Loucy (cell line): ENCODE measurements around the gene ZNF365.

Experiments
- H2AFZ ChIP-seq: fragments of 200-600 bp; sonication (generic); 2 replicates; pipeline ENCODE4 v1.6.0; 2016; ENCODE audit warnings: antibody characterized with exemption, mild to moderate bottlenecking, low read length, moderate library complexity
- H3F3A ChIP-seq: fragments of 200-600 bp; 2 replicates; pipeline ENCODE4 v1.6.0; 2016; ENCODE audit warnings: antibody characterized with exemption, low read depth, mild to moderate bottlenecking
- H3K27me3 ChIP-seq: fragments of 200-600 bp; sonication (generic); 2 replicates; pipeline ENCODE4 v1.6.1; 2014; ENCODE audit warnings: low read length, mild to moderate bottlenecking; ENCODE audit not compliant: insufficient read depth, poor library complexity, severe bottlenecking
- H3K36me3 ChIP-seq: fragments of 200-600 bp; sonication (generic); 2 replicates; pipeline ENCODE4 v1.6.1; 2016; ENCODE audit warnings: low read length; ENCODE audit not compliant: insufficient read depth
- H3K4me1 ChIP-seq: fragments of 200-600 bp; sonication (generic); 2 replicates; pipeline ENCODE4 v1.5.1; 2014; ENCODE audit warnings: low read length, mild to moderate bottlenecking; ENCODE audit not compliant: insufficient read depth, poor library complexity, severe bottlenecking
- H3K4me2 ChIP-seq: fragments of 200-600 bp; sonication (generic); 2 replicates; pipeline ENCODE4 v1.6.0; 2014; ENCODE audit warnings: antibody characterized with exemption, low read length, low read depth, mild to moderate bottlenecking; ENCODE audit not compliant: poor library complexity, severe bottlenecking
- H3K4me3 ChIP-seq: fragments of 200-600 bp; sonication (generic); 2 replicates; pipeline ENCODE4 v1.5.1; 2014; ENCODE audit warnings: low read length, mild to moderate bottlenecking, mixed read lengths; ENCODE audit not compliant: poor library complexity, severe bottlenecking
- H3K79me2 ChIP-seq: fragments of 200-600 bp; sonication (generic); 2 replicates; pipeline ENCODE4 v1.6.1; 2014; ENCODE audit warnings: low read length; ENCODE audit not compliant: insufficient read depth
- H3K9ac ChIP-seq: fragments of 200-600 bp; sonication (generic); 2 replicates; pipeline ENCODE4 v1.6.0; 2014; ENCODE audit warnings: mild to moderate bottlenecking, low read depth, low read length, moderate library complexity; ENCODE audit not compliant: poor library complexity, severe bottlenecking
- H3K9me2 ChIP-seq: fragments of 200-600 bp; sonication (generic); replicated peaks from 2 replicates; pipeline ENCODE4 v1.6.1; 2016; ENCODE audit warnings: low read depth, low read length, mixed read lengths
- H3K9me3 ChIP-seq: fragments of 200-600 bp; sonication (generic); 2 replicates; pipeline ENCODE4 v1.6.1; 2014; ENCODE audit warnings: mild to moderate bottlenecking, antibody characterized with exemption, low read length, low read depth; ENCODE audit not compliant: insufficient read depth
- H4K20me1 ChIP-seq: fragments of 200-600 bp; sonication (generic); 2 replicates; pipeline ENCODE4 v1.6.0; 2014; ENCODE audit warnings: antibody characterized with exemption, low read length, mild to moderate bottlenecking; ENCODE audit not compliant: insufficient read depth, poor library complexity, severe bottlenecking
- CTCF ChIP-seq: fragments of 200-600 bp; sonication (generic); conservative IDR thresholded peaks from 2 replicates; pipeline ENCODE4 v1.5.1; 2014; ENCODE audit warnings: mild to moderate bottlenecking, antibody characterized with exemption, low read length
- EZH2phosphoT487 ChIP-seq: fragments of 200-600 bp; IDR thresholded peaks from 2 replicates; pipeline ENCODE4 v1.6.1; 2018; ENCODE audit warnings: antibody characterized with exemption, mild to moderate bottlenecking, moderate library complexity, borderline replicate concordance

Gene ZNF365

DNA sequence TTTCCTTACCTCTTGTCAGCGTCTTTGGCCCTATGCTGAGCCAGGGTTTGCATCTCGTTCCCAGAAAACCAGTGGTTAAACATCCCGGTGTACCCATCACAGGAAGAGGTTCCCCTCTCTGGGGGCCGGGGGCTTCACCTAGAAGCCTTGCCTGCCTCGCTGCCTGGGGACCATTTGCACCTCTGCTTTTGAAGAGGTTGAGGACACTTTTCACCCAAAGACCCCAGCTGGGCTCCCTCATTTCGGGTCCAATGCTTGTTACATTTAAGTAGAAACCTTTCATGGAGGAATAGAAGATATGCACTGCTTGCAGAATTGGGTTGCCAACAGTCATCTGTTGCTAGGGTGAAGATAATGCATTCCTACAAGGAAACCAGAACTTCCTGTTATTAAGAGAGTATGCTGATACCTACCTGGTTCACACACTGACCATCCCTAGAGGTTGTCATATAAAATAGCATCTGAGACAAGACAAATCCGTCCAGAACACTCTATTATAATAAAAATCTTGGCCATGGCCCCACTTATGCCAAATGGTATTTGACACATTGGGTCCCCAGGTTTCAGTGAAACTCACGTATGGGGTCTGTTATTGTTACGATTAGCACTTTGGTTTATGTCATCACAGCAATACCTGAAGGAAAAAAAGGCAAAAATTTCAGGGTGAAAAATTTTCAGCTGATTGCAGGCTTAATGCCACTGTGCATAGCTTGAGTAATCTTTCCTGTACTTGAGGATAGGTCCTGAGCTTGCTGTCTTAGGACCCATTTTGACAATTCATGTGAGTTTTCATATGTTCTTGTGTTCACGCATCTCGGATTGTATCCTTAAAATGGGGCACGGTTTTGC is 917 bp downstream of the ZNF365 start:
- Histone ChIP-seq H3F3A (0 out of 2 replicates have a peak, but pooled peaks cover 2% of the 10 kb centered on the region), H2AFZ (peak overlapping the region; percentile 87; the same call in 1 of the 2 replicates), H3K9me2 (no peaks in the 10 kb centered on the region), H3K79me2 (no peaks in the 10 kb centered on the region), H3K4me3 (peak overlapping the region; percentile 76), H3K9me3 (no peaks in the 10 kb centered on the region), H3K27me3 (no peaks in the 10 kb centered on the region), H3K4me2 (peak overlapping the region; percentile 81), H3K36me3 (no peaks in the 10 kb centered on the region), H3K9ac (no peak overlapping the region), H3K4me1 (peaks cover 15% of the 10 kb centered on the region), H4K20me1 (no peaks in the 10 kb centered on the region)
- no peak for TF ChIP-seq CTCF
- no peak for TF ChIP-seq EZH2phosphoT487

DNA sequence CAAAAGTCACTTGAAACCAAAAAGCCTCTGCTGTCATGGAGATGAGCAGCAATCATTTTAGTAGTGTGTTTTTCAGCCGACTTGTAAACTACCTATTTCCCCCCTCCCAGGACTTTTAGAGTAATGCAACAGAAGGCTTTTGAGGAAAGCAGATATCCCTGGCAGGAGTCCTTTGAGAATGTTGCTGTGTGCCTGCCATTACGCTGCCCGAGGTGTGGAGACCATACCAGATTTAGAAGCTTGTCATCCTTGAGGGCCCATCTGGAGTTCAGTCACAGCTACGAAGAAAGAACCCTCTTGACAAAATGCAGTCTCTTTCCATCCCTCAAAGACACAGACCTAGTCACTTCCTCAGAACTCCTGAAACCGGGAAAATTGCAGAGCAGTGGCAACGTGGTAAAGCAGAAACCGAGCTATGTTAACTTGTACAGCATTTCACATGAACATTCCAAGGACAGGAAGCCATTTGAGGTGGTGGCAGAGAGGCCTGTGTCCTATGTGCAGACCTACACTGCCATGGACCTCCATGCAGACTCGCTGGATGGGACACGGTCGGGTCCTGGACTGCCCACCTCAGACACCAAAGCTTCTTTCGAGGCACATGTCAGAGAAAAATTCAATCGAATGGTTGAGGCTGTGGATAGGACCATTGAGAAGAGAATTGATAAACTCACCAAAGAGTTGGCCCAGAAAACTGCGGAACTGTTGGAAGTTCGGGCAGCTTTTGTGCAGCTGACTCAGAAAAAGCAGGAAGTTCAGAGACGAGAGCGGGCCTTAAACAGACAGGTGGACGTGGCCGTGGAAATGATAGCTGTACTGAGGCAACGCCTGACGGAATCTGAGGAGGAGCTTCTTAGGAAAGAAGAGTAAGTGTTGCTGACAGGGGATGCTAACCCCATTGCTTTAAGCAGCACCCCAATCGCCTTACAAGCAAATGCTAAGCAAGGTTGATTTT is 2.2 kb downstream of the ZNF365 start:
- no peaks in the 10 kb centered on the region for H3K9me3 ChIP-seq
- 0 out of 2 replicates have a peak, but pooled peaks cover 2% of the 10 kb centered on the region for H3F3A ChIP-seq
- H3K4me2 ChIP-seq: no peak overlapping the region
- TF ChIP-seq EZH2phosphoT487 (no peak), CTCF (no peak)
- H3K4me3 ChIP-seq: no peak overlapping the region
- no peak overlapping the region for H3K9ac ChIP-seq
- no peaks in the 10 kb centered on the region for H3K27me3 ChIP-seq
- H3K4me1 ChIP-seq: peaks cover 22% of the 10 kb centered on the region
- H2AFZ ChIP-seq: no peak overlapping the region
- H3K36me3 ChIP-seq: no peaks in the 10 kb centered on the region
- H4K20me1 ChIP-seq: no peaks in the 10 kb centered on the region
- no peaks in the 10 kb centered on the region for H3K79me2 ChIP-seq
- no peaks in the 10 kb centered on the region for H3K9me2 ChIP-seq

- H2AFZ ChIP-seq: no peak overlapping the region
- no peak overlapping the region for H3K9ac ChIP-seq
These were observed 2.9 kb downstream of the ZNF365 start for GRCh38 chr10:62377026-62377415.

More at GRCh38 chr10:62377026-62377415, 2.9 kb downstream of the ZNF365 start:
- Histone ChIP-seq H3K79me2 (no peaks in the 10 kb centered on the region), H3F3A (no peaks in the 10 kb centered on the region), H3K27me3 (no peaks in the 10 kb centered on the region), H3K4me3 (no peak overlapping the region), H4K20me1 (no peaks in the 10 kb centered on the region), H3K4me1 (peaks cover 23% of the 10 kb centered on the region), H3K36me3 (no peaks in the 10 kb centered on the region), H3K9me3 (no peaks in the 10 kb centered on the region), H3K9me2 (no peaks in the 10 kb centered on the region), H3K4me2 (no peak overlapping the region)
- TF ChIP-seq EZH2phosphoT487 (no peak), CTCF (no peak)
